Bronchial epithelial cell (primary cell): ENCODE data around the gene NACC2. TPM values are rescaled to one million over a fixed set of nuclear protein-coding genes. Genes with fewer than 3 reads are reported as not detected.

Source experiments
- DNase-seq: peaks from one replicate; pipeline ENCODE4 v3.0.0-alpha.2; 2010; ENCODE audit warnings: low read depth
- FAIRE-seq: peaks from 2 replicates; lab custom pipeline; 2011; peaks lifted over from hg19 to GRCh38; lab: Jason Lieb, UNC
- H3K27me3 ChIP-seq: 2 replicates; pipeline ENCODE4 v1.5.1; 2011; ENCODE audit warnings: low read length; ENCODE audit not compliant: control insufficient read depth, insufficient read depth
- H3K36me3 ChIP-seq: 2 replicates; pipeline ENCODE4 v1.5.1; 2011; ENCODE audit warnings: low read length; ENCODE audit not compliant: control insufficient read depth, insufficient read depth
- H3K4me3 ChIP-seq: 2 replicates; pipeline ENCODE4 v1.5.1; 2011; ENCODE audit warnings: mild to moderate bottlenecking, low read depth, low read length, control low read depth
- total RNA-seq: library from RNA; depleted of rRNA; stranded (reverse); fragments of >200 nt; gene quantifications from 2 replicates; pipeline ENCODE4 v1.2.1, GENCODE V29; 2014
- TF ChIP-seq, protein P1 (sequence below): IDR thresholded peaks from 2 replicates; pipeline ENCODE4 v1.5.1; 2011; ENCODE audit warnings: mild to moderate bottlenecking, moderate library complexity, low read length, control low read depth, inconsistent platforms; ENCODE audit not compliant: insufficient read depth, severe bottlenecking

NACC2 gene
- total RNA-seq, 1 donor from 2014 or later = 7.6 TPM

DNA sequence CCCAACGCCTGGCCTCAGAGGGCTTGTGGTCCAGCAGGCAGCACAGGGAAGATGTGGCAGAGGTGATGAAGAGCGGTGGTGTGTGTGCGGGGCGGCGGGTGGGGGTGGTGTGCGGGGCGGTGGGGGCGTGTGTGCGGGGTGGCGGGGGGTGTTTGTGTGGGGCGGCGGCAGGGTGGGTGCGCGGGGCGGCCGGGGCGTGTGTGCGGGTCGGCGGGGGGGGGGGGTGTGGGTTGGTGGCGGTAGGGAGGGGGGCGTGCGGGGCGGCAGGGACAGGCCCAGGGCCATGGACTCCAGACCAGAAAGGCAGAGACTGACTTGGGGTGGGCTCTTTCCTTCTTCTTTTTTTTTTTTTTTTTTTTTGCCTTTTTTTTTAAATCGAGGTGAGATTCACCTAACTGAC lies 4.5 kb upstream of the NACC2 start:
- H3K4me3 ChIP-seq = no peak overlapping the region
- no peaks in the 10 kb centered on the region for H3K36me3 ChIP-seq
- DNase-seq (no peak), FAIRE-seq (no peak)
- peaks cover 3% of the 10 kb centered on the region for H3K27me3 ChIP-seq
- TF ChIP-seq, protein P1, sequence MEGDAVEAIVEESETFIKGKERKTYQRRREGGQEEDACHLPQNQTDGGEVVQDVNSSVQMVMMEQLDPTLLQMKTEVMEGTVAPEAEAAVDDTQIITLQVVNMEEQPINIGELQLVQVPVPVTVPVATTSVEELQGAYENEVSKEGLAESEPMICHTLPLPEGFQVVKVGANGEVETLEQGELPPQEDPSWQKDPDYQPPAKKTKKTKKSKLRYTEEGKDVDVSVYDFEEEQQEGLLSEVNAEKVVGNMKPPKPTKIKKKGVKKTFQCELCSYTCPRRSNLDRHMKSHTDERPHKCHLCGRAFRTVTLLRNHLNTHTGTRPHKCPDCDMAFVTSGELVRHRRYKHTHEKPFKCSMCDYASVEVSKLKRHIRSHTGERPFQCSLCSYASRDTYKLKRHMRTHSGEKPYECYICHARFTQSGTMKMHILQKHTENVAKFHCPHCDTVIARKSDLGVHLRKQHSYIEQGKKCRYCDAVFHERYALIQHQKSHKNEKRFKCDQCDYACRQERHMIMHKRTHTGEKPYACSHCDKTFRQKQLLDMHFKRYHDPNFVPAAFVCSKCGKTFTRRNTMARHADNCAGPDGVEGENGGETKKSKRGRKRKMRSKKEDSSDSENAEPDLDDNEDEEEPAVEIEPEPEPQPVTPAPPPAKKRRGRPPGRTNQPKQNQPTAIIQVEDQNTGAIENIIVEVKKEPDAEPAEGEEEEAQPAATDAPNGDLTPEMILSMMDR = no peak

DNA sequence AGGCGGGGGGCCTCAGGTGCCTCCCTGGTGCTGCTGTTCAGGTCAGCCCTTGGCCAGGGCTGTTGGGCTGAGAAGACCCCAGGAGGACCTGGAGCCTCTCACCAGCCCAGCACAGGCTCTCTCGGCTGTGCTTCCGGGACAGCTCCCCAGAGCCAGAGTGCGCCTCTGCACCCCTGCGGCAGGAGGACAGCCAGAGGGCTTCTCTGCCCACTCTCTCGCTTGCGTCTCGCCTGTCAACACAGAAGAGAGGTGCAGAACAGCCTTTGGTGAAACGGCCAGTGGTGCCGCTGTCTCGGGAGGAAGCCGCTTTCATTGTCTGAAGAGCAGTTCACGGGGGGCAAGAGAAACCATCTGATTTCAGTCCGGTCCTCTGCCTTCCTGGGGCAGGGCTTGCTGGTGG lies 3.8 kb upstream of the NACC2 start:
- TF ChIP-seq, protein P1 = no peak
- Histone ChIP-seq H3K4me3 (no peak overlapping the region), H3K27me3 (peaks cover 3% of the 10 kb centered on the region), H3K36me3 (no peaks in the 10 kb centered on the region)
- DNase-seq (no peak), FAIRE-seq (no peak)

DNA sequence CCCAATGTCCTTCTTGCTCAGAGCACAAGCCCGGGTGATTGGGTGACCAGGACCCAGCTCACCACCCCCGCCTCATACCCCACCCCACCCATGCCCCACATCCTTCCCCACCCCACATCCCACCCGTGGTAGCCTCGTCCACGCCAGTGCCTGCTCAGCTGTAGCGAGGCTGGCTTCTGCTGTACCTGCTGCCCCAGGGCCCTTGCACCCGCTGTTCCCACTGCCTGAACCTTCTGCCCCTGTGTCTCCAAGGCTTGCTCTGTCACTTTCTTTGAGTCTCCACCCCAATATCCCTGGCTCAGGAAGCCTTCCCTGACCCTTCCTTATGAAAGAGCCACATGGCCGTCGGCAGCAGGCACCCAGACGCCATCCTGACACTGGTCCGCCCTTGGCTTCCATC lies 3.1 kb upstream of the NACC2 start:
- Histone ChIP-seq H3K36me3 (no peaks in the 10 kb centered on the region), H3K27me3 (peaks cover 3% of the 10 kb centered on the region), H3K4me3 (no peak overlapping the region)
- TF ChIP-seq, protein P1 = no peak
- DNase-seq (no peak), FAIRE-seq (no peak)

DNA sequence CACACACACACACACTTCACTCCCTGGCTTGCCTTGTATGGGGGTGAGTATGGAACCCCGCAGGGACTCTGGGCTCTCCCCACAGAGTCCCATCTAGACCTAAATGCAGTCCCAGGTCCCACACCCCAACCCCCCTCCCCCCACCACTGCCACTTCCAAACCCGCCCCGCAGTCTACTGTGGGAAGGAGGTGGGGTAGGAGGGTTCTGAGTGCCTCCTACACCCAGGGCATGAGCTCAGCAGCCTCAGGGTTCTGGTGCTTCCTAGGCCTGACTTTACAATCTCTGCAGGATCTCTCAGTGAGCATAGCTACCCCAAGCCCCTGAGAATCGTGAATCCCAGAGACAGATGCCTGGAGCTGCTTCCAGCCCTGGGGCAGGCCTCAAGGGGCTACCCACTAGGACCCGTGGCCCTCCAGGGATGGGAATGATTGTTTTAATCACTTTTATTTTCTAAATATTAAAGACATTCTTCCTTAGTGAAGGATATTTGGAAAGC lies 1.5 kb upstream of the NACC2 start:
- Histone ChIP-seq H3K27me3 (peaks cover 3% of the 10 kb centered on the region), H3K4me3 (no peak overlapping the region), H3K36me3 (peaks cover 3% of the 10 kb centered on the region)
- TF ChIP-seq, protein P1 = no peak
- no peak for DNase-seq
- no peak for FAIRE-seq

DNA sequence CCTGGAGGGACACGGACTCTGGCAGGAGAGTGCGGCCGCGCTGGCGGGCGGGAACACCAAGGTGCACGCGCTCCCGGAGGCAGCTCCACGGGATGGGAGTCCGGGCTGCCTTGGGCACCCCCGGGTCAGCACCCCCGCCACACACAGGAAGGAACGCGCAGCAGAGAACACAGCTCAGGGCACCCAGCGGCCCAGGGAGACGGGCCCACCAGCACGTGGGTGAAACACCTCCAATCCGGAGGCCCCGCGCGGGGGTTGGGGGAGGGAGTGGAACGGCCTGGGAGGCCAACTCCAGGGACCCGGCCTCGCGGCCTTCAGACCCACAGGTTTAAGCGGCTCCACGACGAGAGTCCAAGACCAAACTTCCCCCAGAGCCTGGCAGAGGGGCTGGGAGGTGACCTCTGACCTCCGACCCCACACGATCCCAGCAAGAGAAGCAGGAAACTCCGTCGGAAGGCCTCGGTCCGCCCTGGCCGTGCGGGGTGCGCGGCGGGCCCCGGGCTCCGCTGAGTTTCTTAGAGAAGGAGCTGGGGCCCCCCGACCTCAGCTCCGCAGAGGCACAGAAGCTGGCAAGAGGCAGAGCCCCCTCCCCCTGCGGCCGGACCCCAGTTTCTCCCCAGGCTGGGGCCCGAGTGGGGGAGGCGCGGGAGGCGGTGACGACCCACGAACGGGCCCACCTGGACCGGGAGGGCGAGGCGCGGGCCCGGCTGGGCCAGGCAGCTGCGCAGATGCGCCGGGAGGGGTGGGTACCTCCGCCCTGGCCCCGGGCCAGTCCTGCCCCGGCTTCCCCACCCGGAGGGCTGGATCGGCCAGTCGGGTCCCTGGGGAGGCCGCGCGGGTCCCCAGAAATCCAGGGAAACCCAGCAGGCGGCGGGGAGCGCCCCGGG lies 851 bp downstream of the NACC2 start:
- DNase-seq = peak; percentile 18
- no peak for FAIRE-seq
- Histone ChIP-seq H3K36me3 (peaks cover 3% of the 10 kb centered on the region), H3K4me3 (peak overlapping the region; percentile 79), H3K27me3 (peaks cover 3% of the 10 kb centered on the region)
- TF ChIP-seq, protein P1 = no peak
